Measurements from ENCODE around the gene PSEN2.

Gene PSEN2

GRCh38 chr1:226863446-226863845 is 7.0 kb upstream of the PSEN2 start:
- in situ Hi-C loops (cut with MboI; ENCODE audit: low sequenced_read_pairs) = no loop called here

GRCh38 chr1:226864311-226864710 is 6.1 kb upstream of the PSEN2 start:
- in situ Hi-C loops (cut with MboI; ENCODE audit: low sequenced_read_pairs) = no loop called here

GRCh38 chr1:226865590-226865989 is 4.8 kb upstream of the PSEN2 start:
- in situ Hi-C loops (cut with MboI; ENCODE audit: low sequenced_read_pairs) = no loop called here

GRCh38 chr1:226867461-226868054 is 2.9 kb upstream of the PSEN2 start:
- in situ Hi-C loops (cut with MboI; ENCODE audit: low sequenced_read_pairs) = no loop called here

GRCh38 chr1:226868726-226869125 is 1.7 kb upstream of the PSEN2 start:
- in situ Hi-C loops (cut with MboI; ENCODE audit: low sequenced_read_pairs) = no loop called here

GRCh38 chr1:226870026-226870400 is 403 bp upstream of the PSEN2 start:
- in situ Hi-C loops (cut with MboI; ENCODE audit: low sequenced_read_pairs) = no loop called here

GRCh38 chr1:226871636-226872327 is 1.4 kb downstream of the PSEN2 start:
- in situ Hi-C loops (cut with MboI; ENCODE audit: low sequenced_read_pairs) = no loop called here

GRCh38 chr1:226872437-226872836 is 2.0 kb downstream of the PSEN2 start:
- in situ Hi-C loops (cut with MboI; ENCODE audit: low sequenced_read_pairs) = no loop called here

- in situ Hi-C loops (cut with MboI; ENCODE audit: low sequenced_read_pairs) = no loop called here
Observed at GRCh38 chr1:226873771-226874578, 3.6 kb downstream of the PSEN2 start.

GRCh38 chr1:226874579-226875425 is 4.4 kb downstream of the PSEN2 start:
- in situ Hi-C loops (cut with MboI; ENCODE audit: low sequenced_read_pairs) = no loop called here

- in situ Hi-C loops (cut with MboI; ENCODE audit: low sequenced_read_pairs) = no loop called here
Observed at GRCh38 chr1:226875641-226876295, 5.4 kb downstream of the PSEN2 start.

GRCh38 chr1:226877669-226878068 is 7.3 kb downstream of the PSEN2 start:
- in situ Hi-C loops (cut with MboI; ENCODE audit: low sequenced_read_pairs) = no loop called here

- in situ Hi-C loops (cut with MboI; ENCODE audit: low sequenced_read_pairs) = no loop called here
Observed at GRCh38 chr1:226880372-226881287, 10.2 kb downstream of the PSEN2 start.

GRCh38 chr1:226881515-226882185 is 11.2 kb downstream of the PSEN2 start:
- in situ Hi-C loops (cut with MboI; ENCODE audit: low sequenced_read_pairs) = no loop called here

GRCh38 chr1:226882187-226882586 is 11.8 kb downstream of the PSEN2 start:
- in situ Hi-C loops (cut with MboI; ENCODE audit: low sequenced_read_pairs) = no loop called here

- in situ Hi-C loops (cut with MboI; ENCODE audit: low sequenced_read_pairs) = no loop called here
Observed at GRCh38 chr1:226882631-226883409, 12.4 kb downstream of the PSEN2 start.

- in situ Hi-C loops (cut with MboI; ENCODE audit: low sequenced_read_pairs) = no loop called here
Observed at GRCh38 chr1:226883630-226884029, 13.2 kb downstream of the PSEN2 start.

GRCh38 chr1:226884116-226884625 is 13.8 kb downstream of the PSEN2 start:
- in situ Hi-C loops (cut with MboI; ENCODE audit: low sequenced_read_pairs) = no loop called here

All from HL-60/S4 treated with retinoic acid at 250 ng/mL for 4 days and 3 days (cell line).